NCI-H1105 (cell line): ENCODE measurements around the gene TGIF2.
"Not testable (repeated sequence)": the region's sequence is repeated elsewhere in the genome, so short reads cannot be mapped to it uniquely, and the experiment has no call there.

Experiments used
- DNase-seq: peaks from one replicate; lab custom pipeline; 2025; lab: John Stamatoyannopoulos, UW

TGIF2 gene

GRCh38 chr20:36547186-36548005, 26.0 kb upstream of the TGIF2 start:
- no peak for DNase-seq

GRCh38 chr20:36548006-36548315, 25.4 kb upstream of the TGIF2 start:
- DNase-seq: no peak

GRCh38 chr20:36548704-36549627, 24.4 kb upstream of the TGIF2 start:
- no peak for DNase-seq

GRCh38 chr20:36549628-36549941, 23.8 kb upstream of the TGIF2 start:
- no peak for DNase-seq

- no peak for DNase-seq
These were observed 23.2 kb upstream of the TGIF2 start for GRCh38 chr20:36549942-36550789.

- DNase-seq: no peak
These were observed 22.6 kb upstream of the TGIF2 start for GRCh38 chr20:36550790-36551299.

- DNase-seq: no peak
These were observed 18.1 kb upstream of the TGIF2 start for GRCh38 chr20:36555248-36555647.

GRCh38 chr20:36562724-36563123, 10.7 kb upstream of the TGIF2 start:
- DNase-seq: no peak

GRCh38 chr20:36563374-36563773, 10.0 kb upstream of the TGIF2 start:
- DNase-seq: no peak

GRCh38 chr20:36564078-36564725, 9.2 kb upstream of the TGIF2 start:
- DNase-seq: not testable (repeated sequence)

GRCh38 chr20:36564726-36565121, 8.7 kb upstream of the TGIF2 start:
- not testable (repeated sequence) for DNase-seq

GRCh38 chr20:36565520-36565919, 7.9 kb upstream of the TGIF2 start:
- no peak for DNase-seq

- DNase-seq: no peak
These were observed 3.5 kb upstream of the TGIF2 start for GRCh38 chr20:36569847-36570429.

GRCh38 chr20:36571564-36572504, 1.6 kb upstream of the TGIF2 start:
- DNase-seq: no peak

GRCh38 chr20:36572701-36573102, 695 bp upstream of the TGIF2 start:
- no peak for DNase-seq

GRCh38 chr20:36573798-36574365, 485 bp downstream of the TGIF2 start:
- DNase-seq: no peak

GRCh38 chr20:36574366-36575135, 1.2 kb downstream of the TGIF2 start:
- no peak for DNase-seq

GRCh38 chr20:36576081-36576445, 2.7 kb downstream of the TGIF2 start:
- no peak for DNase-seq
